Left hindlimb (tissue), 1 donor: ENCODE data around the gene SNAI3.

Experiments
- DNase-seq: peaks from one replicate; pipeline ENCODE4 v3.0.0-alpha.2; 2018

Gene SNAI3

GRCh38 chr16:88649195-88649923, 36.9 kb downstream of the SNAI3 start:
- DNase-seq, result no peak

GRCh38 chr16:88647178-88648070, 38.9 kb downstream of the SNAI3 start:
- no peak for DNase-seq

GRCh38 chr16:88646345-88647034, 39.8 kb downstream of the SNAI3 start:
- no peak for DNase-seq

- DNase-seq, result no peak
Observed at GRCh38 chr16:88645941-88646340, 40.4 kb downstream of the SNAI3 start.

- no peak for DNase-seq
Observed at GRCh38 chr16:88645455-88645854, 40.9 kb downstream of the SNAI3 start.

- no peak for DNase-seq
Observed at GRCh38 chr16:88643644-88643932, 42.7 kb downstream of the SNAI3 start.

GRCh38 chr16:88642881-88643643, 43.2 kb downstream of the SNAI3 start:
- no peak for DNase-seq

GRCh38 chr16:88640498-88641247, 45.6 kb downstream of the SNAI3 start:
- DNase-seq, result no peak

GRCh38 chr16:88640039-88640495, 46.2 kb downstream of the SNAI3 start:
- DNase-seq, result no peak

GRCh38 chr16:88639231-88640038, 46.9 kb downstream of the SNAI3 start:
- DNase-seq, result no peak

GRCh38 chr16:88638323-88639230, 47.7 kb downstream of the SNAI3 start, which contains the start of gene IL17C:
Gene IL17C (plus strand): TSS chr16:88638572. CDS start chr16:88638642, 70 bp downstream.
- no peak for DNase-seq

GRCh38 chr16:88636488-88637265, 49.6 kb downstream of the SNAI3 start:
- no peak for DNase-seq

GRCh38 chr16:88635671-88636319, 50.5 kb downstream of the SNAI3 start:
- DNase-seq, result no peak

GRCh38 chr16:88634994-88635670, 51.2 kb downstream of the SNAI3 start:
- no peak for DNase-seq

- DNase-seq, result peak; percentile 63
Observed at GRCh38 chr16:88634141-88634993, 51.9 kb downstream of the SNAI3 start.

- no peak for DNase-seq
Observed at GRCh38 chr16:88633684-88634140, 52.6 kb downstream of the SNAI3 start.

GRCh38 chr16:88632587-88632930, 53.7 kb downstream of the SNAI3 start:
- no peak for DNase-seq
